ENCODE results near the gene MOSPD3.

The MOSPD3 gene

DNA sequence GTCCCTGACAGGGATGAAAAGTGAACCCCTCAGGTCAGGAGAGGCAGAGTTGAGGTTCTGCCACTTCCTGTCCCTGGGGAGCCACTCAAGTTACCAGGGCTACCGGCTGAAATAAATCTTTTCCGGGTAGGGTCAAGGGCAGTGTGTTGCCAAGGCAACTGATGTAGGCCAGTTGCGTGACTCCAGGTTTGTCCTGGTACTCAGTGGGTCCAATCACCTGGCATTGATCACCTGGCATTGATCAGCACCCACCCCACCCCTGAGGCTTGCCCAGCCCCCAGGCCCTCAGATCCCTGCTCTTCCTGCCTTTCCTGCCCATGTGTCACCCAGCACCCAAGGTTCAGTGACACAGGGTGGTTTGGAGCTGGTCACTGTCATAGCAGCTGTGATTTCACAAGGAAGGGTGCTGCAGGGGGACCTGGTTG is 44.6 kb upstream of the MOSPD3 start:
- no peak for TF ChIP-seq EZH2 (IDR thresholded peaks at IDR 0.05; ENCODE audit: borderline replicate concordance, low read length)
- TF ChIP-seq, protein P1, sequence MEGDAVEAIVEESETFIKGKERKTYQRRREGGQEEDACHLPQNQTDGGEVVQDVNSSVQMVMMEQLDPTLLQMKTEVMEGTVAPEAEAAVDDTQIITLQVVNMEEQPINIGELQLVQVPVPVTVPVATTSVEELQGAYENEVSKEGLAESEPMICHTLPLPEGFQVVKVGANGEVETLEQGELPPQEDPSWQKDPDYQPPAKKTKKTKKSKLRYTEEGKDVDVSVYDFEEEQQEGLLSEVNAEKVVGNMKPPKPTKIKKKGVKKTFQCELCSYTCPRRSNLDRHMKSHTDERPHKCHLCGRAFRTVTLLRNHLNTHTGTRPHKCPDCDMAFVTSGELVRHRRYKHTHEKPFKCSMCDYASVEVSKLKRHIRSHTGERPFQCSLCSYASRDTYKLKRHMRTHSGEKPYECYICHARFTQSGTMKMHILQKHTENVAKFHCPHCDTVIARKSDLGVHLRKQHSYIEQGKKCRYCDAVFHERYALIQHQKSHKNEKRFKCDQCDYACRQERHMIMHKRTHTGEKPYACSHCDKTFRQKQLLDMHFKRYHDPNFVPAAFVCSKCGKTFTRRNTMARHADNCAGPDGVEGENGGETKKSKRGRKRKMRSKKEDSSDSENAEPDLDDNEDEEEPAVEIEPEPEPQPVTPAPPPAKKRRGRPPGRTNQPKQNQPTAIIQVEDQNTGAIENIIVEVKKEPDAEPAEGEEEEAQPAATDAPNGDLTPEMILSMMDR (IDR thresholded peaks at IDR 0.05; ENCODE audit: low read length): no peak
- no peaks in the 10 kb centered on the region for H3K79me2 ChIP-seq (ENCODE audit: insufficient read depth, low read length)
- H3K9ac ChIP-seq (ENCODE audit: low read length): no peak overlapping the region
- H3K4me2 ChIP-seq (ENCODE audit: low read length): no peak overlapping the region
- 0 out of 2 replicates have a peak, but pooled peaks cover 5% of the 10 kb centered on the region for H3K27me3 ChIP-seq (ENCODE audit: insufficient read depth, low read length)
- H3K9me2 ChIP-seq (ENCODE audit: low read depth, low read length): no peaks in the 10 kb centered on the region
- H3K4me3 ChIP-seq (ENCODE audit: low read depth, low read length, poor library complexity, severe bottlenecking): no peak overlapping the region
- H4K20me1 ChIP-seq (ENCODE audit: insufficient read depth, low read length): no peaks in the 10 kb centered on the region
- no peaks in the 10 kb centered on the region for H3F3A ChIP-seq (ENCODE audit: insufficient read depth, low read length)
- no peak overlapping the region for H2AFZ ChIP-seq (ENCODE audit: low read length)
- no peak overlapping the region for H3K27ac ChIP-seq (ENCODE audit: low read depth, low read length, poor library complexity, severe bottlenecking)
- H3K4me1 ChIP-seq (ENCODE audit: insufficient read depth, low read length, severe bottlenecking): peaks cover 31% of the 10 kb centered on the region
- H3K36me3 ChIP-seq (ENCODE audit: insufficient read depth, low read length): peaks cover 4% of the 10 kb centered on the region; the same call in 1 of the 2 replicates
- no peaks in the 10 kb centered on the region for H3K9me3 ChIP-seq (ENCODE audit: low read length)

DNA sequence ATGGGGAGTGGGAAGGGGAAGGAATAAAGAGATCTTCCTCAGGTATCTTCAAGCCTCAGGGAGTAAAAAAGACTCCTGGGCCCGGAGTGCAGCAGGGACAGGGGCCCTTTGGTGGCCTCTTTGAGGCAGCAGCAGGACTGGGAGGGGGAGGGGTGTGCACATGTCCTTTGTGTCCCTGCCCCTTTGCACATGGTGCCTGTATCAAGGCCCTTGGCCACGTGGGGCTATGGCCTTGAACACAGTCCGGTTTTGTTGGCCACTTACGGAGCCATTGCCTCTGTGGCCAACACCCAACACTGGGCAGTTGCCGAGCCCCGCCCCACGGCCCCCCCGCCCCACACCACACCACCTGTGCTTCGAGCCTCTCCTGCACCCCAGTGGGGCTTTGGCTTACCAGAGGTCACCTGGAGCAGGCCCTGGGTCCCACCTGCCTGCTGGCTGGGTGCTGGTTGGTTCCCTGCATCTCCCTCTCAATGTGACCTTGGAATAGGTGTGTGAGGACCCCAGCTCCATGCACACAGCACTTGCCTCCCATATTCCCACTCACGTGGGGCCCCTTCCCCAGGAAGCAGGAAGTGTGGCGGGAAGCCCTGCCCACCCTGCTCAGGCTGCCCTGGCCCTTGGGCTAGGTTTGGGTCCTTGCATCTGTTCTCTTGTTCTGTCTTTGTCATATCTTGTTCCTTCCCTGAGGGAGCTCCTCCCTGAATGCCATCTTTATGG is 44.0 kb upstream of the MOSPD3 start:
- Histone ChIP-seq H3K4me3 (ENCODE audit: low read depth, low read length, poor library complexity, severe bottlenecking) (no peak overlapping the region), H3F3A (ENCODE audit: insufficient read depth, low read length) (no peaks in the 10 kb centered on the region), H4K20me1 (ENCODE audit: insufficient read depth, low read length) (no peaks in the 10 kb centered on the region), H3K79me2 (ENCODE audit: insufficient read depth, low read length) (no peaks in the 10 kb centered on the region), H3K27ac (ENCODE audit: low read depth, low read length, poor library complexity, severe bottlenecking) (no peak overlapping the region), H3K9ac (ENCODE audit: low read length) (no peak overlapping the region), H3K4me2 (ENCODE audit: low read length) (no peak overlapping the region), H3K9me2 (ENCODE audit: low read depth, low read length) (no peaks in the 10 kb centered on the region), H2AFZ (ENCODE audit: low read length) (no peak overlapping the region), H3K9me3 (ENCODE audit: low read length) (no peaks in the 10 kb centered on the region), H3K4me1 (ENCODE audit: insufficient read depth, low read length, severe bottlenecking) (peaks cover 31% of the 10 kb centered on the region), H3K27me3 (ENCODE audit: insufficient read depth, low read length) (0 out of 2 replicates have a peak, but pooled peaks cover 5% of the 10 kb centered on the region), H3K36me3 (ENCODE audit: insufficient read depth, low read length) (peaks cover 7% of the 10 kb centered on the region; the same call in 1 of the 2 replicates)
- TF ChIP-seq, protein P1 (IDR thresholded peaks at IDR 0.05; ENCODE audit: low read length): no peak
- no peak for TF ChIP-seq EZH2 (IDR thresholded peaks at IDR 0.05; ENCODE audit: borderline replicate concordance, low read length)

DNA sequence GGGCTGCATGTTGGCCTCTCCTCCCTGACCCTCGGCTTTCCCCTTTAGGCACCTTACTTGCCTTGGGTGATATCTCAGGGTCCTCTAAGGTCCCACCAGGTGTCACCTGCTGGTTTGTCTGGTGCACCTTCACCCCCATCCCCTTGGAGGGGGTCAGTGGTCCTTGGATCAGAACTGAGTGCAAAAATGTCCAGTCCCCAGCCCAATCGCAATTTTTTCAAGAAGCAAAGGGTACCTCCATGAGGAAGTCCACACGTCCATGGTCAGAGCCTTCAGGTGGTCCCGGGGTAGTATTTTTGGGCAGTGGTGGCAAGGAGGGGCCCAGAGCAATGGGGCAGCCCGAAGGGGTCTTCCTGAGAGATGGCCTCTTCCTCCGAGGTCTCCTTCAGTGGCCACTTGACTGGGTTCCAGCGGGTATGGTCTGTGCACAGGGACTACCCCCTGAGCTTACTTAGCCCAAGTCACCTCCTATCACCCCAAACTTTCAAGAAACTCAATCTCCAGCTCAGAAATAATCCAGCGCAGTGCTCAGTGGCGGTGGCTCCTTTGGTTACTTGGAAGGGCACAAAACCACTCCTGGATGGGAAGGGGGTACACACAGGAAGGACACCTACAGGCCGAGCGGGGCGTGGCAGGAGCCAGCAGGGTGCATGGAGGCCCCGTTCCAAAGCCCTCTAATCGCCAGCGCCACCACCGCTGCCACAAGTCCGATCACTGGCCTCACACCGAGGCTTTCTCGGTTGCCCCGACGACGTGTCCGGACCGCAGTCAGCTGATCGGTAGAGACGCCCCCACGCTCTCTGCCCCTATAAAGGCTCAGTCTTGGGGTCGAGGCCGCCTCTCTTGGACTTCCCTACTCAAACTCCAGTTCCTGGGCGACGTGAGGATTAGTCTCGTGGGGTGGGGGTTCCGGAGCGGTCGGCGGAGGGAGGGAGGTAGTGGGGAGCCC is 43.2 kb upstream of the MOSPD3 start:
- Histone ChIP-seq H3K4me2 (ENCODE audit: low read length) (peak overlapping the region; percentile 51), H3K79me2 (ENCODE audit: insufficient read depth, low read length) (no peaks in the 10 kb centered on the region), H3K9me2 (ENCODE audit: low read depth, low read length) (no peaks in the 10 kb centered on the region), H4K20me1 (ENCODE audit: insufficient read depth, low read length) (no peaks in the 10 kb centered on the region), H3K4me3 (ENCODE audit: low read depth, low read length, poor library complexity, severe bottlenecking) (no peak overlapping the region), H3K9me3 (ENCODE audit: low read length) (no peaks in the 10 kb centered on the region), H2AFZ (ENCODE audit: low read length) (no peak overlapping the region), H3K9ac (ENCODE audit: low read length) (no peak overlapping the region), H3K4me1 (ENCODE audit: insufficient read depth, low read length, severe bottlenecking) (peaks cover 31% of the 10 kb centered on the region), H3K36me3 (ENCODE audit: insufficient read depth, low read length) (peaks cover 10% of the 10 kb centered on the region), H3K27me3 (ENCODE audit: insufficient read depth, low read length) (0 out of 2 replicates have a peak, but pooled peaks cover 5% of the 10 kb centered on the region), H3F3A (ENCODE audit: insufficient read depth, low read length) (no peaks in the 10 kb centered on the region), H3K27ac (ENCODE audit: low read depth, low read length, poor library complexity, severe bottlenecking) (no peak overlapping the region)
- TF ChIP-seq, protein P1 (IDR thresholded peaks at IDR 0.05; ENCODE audit: low read length): peak; percentile 52; the same call in 1 of the 2 replicates
- no peak for TF ChIP-seq EZH2 (IDR thresholded peaks at IDR 0.05; ENCODE audit: borderline replicate concordance, low read length)

Data from OCI-LY1 (cell line).